GM12878 (cell line): ENCODE results near the gene SKA3. TPM values are rescaled to one million over a fixed set of nuclear protein-coding genes. Genes with fewer than 3 reads are reported as not detected.

Source experiments
- ATAC-seq: fragments of 200-7000 bp; cut with Tn5 transposase; 3 replicates; pipeline ENCODE4 v1.9.1; 2020; ENCODE audit warnings: mild to moderate bottlenecking, moderate library complexity
- BruUV-seq: library from RNA; stranded (reverse); fragments of 400-500 nt; replicated peaks from 2 replicates; lab custom pipeline; 2021; lab: Mats Ljungman, UMichigan
- CTCF ChIA-PET: fragments of 300-600 bp; sonication (Branson Sonifier 250); formaldehyde crosslinking; extraction: SDS; loops from one replicate; lab custom pipeline; 2021; ENCODE audit warnings: inconsistent platforms; lab: Yijun Ruan, JAX
- POLR2A ChIA-PET: fragments of 350-600 bp; formaldehyde crosslinking; extraction: SDS; loops from one replicate; lab custom pipeline; 2021; ENCODE audit warnings: inconsistent platforms; lab: Charles Lee
- RAD21 ChIA-PET: fragments of 300-600 bp; sonication (Branson Sonifier 250); formaldehyde crosslinking; loops from one replicate; lab custom pipeline; 2023; ENCODE audit warnings: antibody characterized with exemption; ENCODE audit not compliant: unreplicated experiment; lab: Charles Lee
- SMC1A ChIA-PET: fragments of 300-600 bp; sonication (Branson Sonifier 250); formaldehyde crosslinking; loops from one replicate; lab custom pipeline; 2023; ENCODE audit not compliant: unreplicated experiment, uncharacterized antibody; lab: Charles Lee
- DNase-seq: peaks from one replicate; pipeline ENCODE4 v3.0.0-alpha.2; 2011; ENCODE audit warnings: low read depth, low spot score
- FAIRE-seq: peaks from 3 replicates; lab custom pipeline; 2011; peaks lifted over from hg19 to GRCh38; lab: Jason Lieb, UNC
- H2AFZ ChIP-seq: 2 replicates; pipeline ENCODE4 v1.6.0; 2011; ENCODE audit warnings: low read depth, low read length, control low read depth; ENCODE audit not compliant: control insufficient read depth
- H3K27ac ChIP-seq: 2 replicates; pipeline ENCODE4 v1.5.1; 2011; ENCODE audit warnings: control low read depth; ENCODE audit not compliant: control insufficient read depth, insufficient read depth
- H3K27me3 ChIP-seq, 2 experiments: replicated peaks in 1 of 2; 2 replicates each; pipeline versions ENCODE4 v1.6.0 to v1.6.1; 2011; ENCODE audit warnings: low read length in 1 of 2; ENCODE audit not compliant: control insufficient read depth in 2 of 2, insufficient read depth in 2 of 2
- H3K36me3 ChIP-seq, 2 experiments: 2 replicates each; pipeline ENCODE4 v1.5.1; 2011; ENCODE audit warnings: low read length in 1 of 2; ENCODE audit not compliant: control insufficient read depth in 2 of 2, insufficient read depth in 2 of 2
- H3K4me1 ChIP-seq: 2 replicates; pipeline ENCODE4 v1.6.1; 2011; ENCODE audit warnings: mild to moderate bottlenecking, low read length, moderate library complexity, mixed read lengths; ENCODE audit not compliant: control insufficient read depth, insufficient read depth
- H3K4me2 ChIP-seq: 2 replicates; pipeline ENCODE4 v1.6.0; 2011; ENCODE audit warnings: control low read depth; ENCODE audit not compliant: control insufficient read depth, insufficient read depth
- H3K4me3 ChIP-seq: fragments of 200-600 bp; sonication (generic); 2 replicates; pipeline ENCODE4 v1.5.1; 2016
- H3K79me2 ChIP-seq: 2 replicates; pipeline ENCODE4 v1.6.0; 2011; ENCODE audit warnings: low read length; ENCODE audit not compliant: control insufficient read depth, insufficient read depth
- H3K9ac ChIP-seq: 2 replicates; pipeline ENCODE4 v1.8.0; 2011; ENCODE audit warnings: low read length, control low read depth, mixed read lengths; ENCODE audit not compliant: control insufficient read depth, insufficient read depth
- H3K9me3 ChIP-seq: replicated peaks from 3 replicates; pipeline ENCODE4 v1.5.1; 2011; ENCODE audit warnings: mild to moderate bottlenecking, low read length; ENCODE audit not compliant: control insufficient read depth, insufficient read depth
- H4K20me1 ChIP-seq: 2 replicates; pipeline ENCODE4 v1.6.0; 2011; ENCODE audit not compliant: control insufficient read depth, insufficient read depth
- ATF7 ChIP-seq: fragments of 450-650 bp; IDR thresholded peaks from 2 replicates; pipeline ENCODE4 v1.6.1; 2016; ENCODE audit warnings: low read depth, mild to moderate bottlenecking
- EGR1 ChIP-seq, 2 experiments: IDR thresholded peaks; 1 replicate in 1 of 2; 2 replicates in 1 of 2; pipeline ENCODE4 v1.6.1; 2011 to 2012; ENCODE audit warnings: low read depth in 2 of 2, low read length in 2 of 2, borderline replicate concordance in 1 of 2, mild to moderate bottlenecking in 1 of 2, moderate library complexity in 1 of 2
- EZH2 ChIP-seq: IDR thresholded peaks from 2 replicates; pipeline ENCODE4 v1.6.1; 2012; ENCODE audit warnings: low read depth, mild to moderate bottlenecking, control low read depth, inconsistent platforms, low read length, borderline replicate concordance; ENCODE audit not compliant: control insufficient read depth
- IKZF1 ChIP-seq: fragments of 450-650 bp; conservative IDR thresholded peaks from 2 replicates; pipeline ENCODE4 v1.6.1; 2017; ENCODE audit warnings: antibody characterized with exemption, mild to moderate bottlenecking
- MEF2B ChIP-seq: fragments of 450-650 bp; IDR thresholded peaks from 2 replicates; pipeline ENCODE4 v1.6.1; 2018; ENCODE audit warnings: mild to moderate bottlenecking, moderate library complexity; ENCODE audit not compliant: partially characterized antibody, poor library complexity, severe bottlenecking
- NFIC ChIP-seq: IDR thresholded peaks from 2 replicates; pipeline ENCODE4 v1.6.1; 2012; ENCODE audit warnings: low read depth, mild to moderate bottlenecking, inconsistent platforms, low read length, moderate library complexity
- NR2C2 ChIP-seq: IDR thresholded peaks from 2 replicates; pipeline ENCODE4 v1.6.1; 2011; ENCODE audit warnings: borderline replicate concordance, low read depth; ENCODE audit not compliant: control insufficient read depth, insufficient read length
- PAX8 ChIP-seq: fragments of 450-650 bp; IDR thresholded peaks from 2 replicates; pipeline ENCODE4 v1.6.1; 2017; ENCODE audit warnings: mild to moderate bottlenecking, moderate library complexity
- ZNF207 ChIP-seq: fragments of 450-650 bp; IDR thresholded peaks from 2 replicates; pipeline ENCODE4 v1.6.1; 2014; ENCODE audit warnings: antibody characterized with exemption, mild to moderate bottlenecking, borderline replicate concordance
- WGBS: methylation state at CpG from one replicate; pipeline ENCODE4 v1.1.6; 2016; ENCODE audit warnings: low lambda C conversion rate; ENCODE audit not compliant: insufficient replicate concordance, insufficient coverage; ENCODE audit errors: missing lambda C conversion rate; 5-methylcytosine and 5-hydroxymethylcytosine counted together
- in situ Hi-C: fragments of 300-500 bp; cut with MboI; formaldehyde crosslinking; loops from 9 replicates; pipeline ENCODE4 v1.14.3; 2018; ENCODE audit warnings: mixed read lengths
- intact Hi-C: fragments of 100-400 bp; cut with micrococcal nuclease; formaldehyde crosslinking; loops from one replicate; pipeline ENCODE4 v1.14.2; 2022; ENCODE audit not compliant: unreplicated experiment
- polyA plus RNA-seq, 11 experiments: library from polyadenylated mRNA; depleted of rRNA in 4 of 11; unstranded in 6 of 11; stranded (reverse) in 5 of 11; fragments of >200 nt; fragmentation: Nextera tagmentation in 4 of 11; fragmentation: Illumina TruSeq in 1 of 11; extraction: Ambion mirVana in 4 of 11; extraction: Trizol in 1 of 11; gene quantifications; 1 replicate in 1 of 11; 2 replicates in 10 of 11; pipeline versions ENCODE4 v1.2.1 to v1.2.3, GENCODE V29; 2011 to 2016; ENCODE audit warnings: inconsistent platforms in 2 of 11, missing spikeins in 2 of 11, low read depth in 1 of 11
- total RNA-seq, 4 experiments: library from RNA; depleted of rRNA in 3 of 4; stranded (reverse); fragments of >200 nt in 3 of 4; fragmentation: Illumina TruSeq in 1 of 4; extraction: Trizol in 1 of 4; gene quantifications; 2 replicates each; pipeline versions ENCODE4 v1.2.1 to v1.2.3, GENCODE V29; 2013 to 2021
- TF ChIP-seq, protein P1 (sequence below): IDR thresholded peaks from 2 replicates; pipeline ENCODE4 v1.6.1; 2012; ENCODE audit warnings: improper control_type of control experiment, low read depth, low read length; ENCODE audit not compliant: insufficient replicate concordance
- TF ChIP-seq, protein P2 (sequence below): fragments of 450-650 bp; IDR thresholded peaks from 2 replicates; pipeline ENCODE4 v1.6.1; 2017; ENCODE audit warnings: borderline replicate concordance

SKA3 gene
- total and polyA plus RNA-seq, 10 of the 15 experiments (the other 5 are each of a cell fraction or from before 2014, with no cell fraction given), result 13.5 to 69.7 (median 26.3) TPM

DNA sequence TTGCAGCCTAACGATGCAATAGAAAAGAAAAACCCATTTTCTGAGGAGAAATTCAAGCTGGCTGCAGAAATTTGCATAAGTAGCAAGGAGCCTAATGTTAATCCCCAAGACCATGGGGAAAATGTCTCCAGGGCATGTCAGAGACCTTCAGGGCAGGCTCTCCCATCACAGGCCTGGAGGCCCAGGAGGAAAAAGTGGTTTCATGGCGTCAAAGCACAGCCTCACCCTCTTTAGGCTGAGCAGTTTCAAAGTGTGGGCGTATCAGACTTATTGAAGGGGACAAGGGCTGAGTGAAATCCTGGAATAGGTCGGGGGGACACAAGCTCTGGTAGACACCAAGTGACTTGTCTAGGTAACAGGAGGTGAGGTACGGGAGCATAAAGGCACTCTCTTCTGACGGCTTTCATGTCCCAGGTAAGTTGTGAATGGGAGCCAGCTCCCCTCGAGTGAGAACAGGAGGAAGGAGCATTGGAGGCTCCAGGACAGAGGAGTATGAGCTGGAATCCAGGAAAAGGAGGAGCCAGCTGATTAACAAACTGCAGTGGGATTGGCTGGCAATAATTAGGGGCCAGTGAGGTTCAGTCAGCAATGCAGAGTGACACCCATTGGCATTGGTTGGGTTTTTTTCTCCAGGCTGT lies 35.9 kb upstream of the SKA3 start (continued):
- no peak for TF ChIP-seq MEF2B
- no peak for TF ChIP-seq NR2C2
- TF ChIP-seq, protein P1, sequence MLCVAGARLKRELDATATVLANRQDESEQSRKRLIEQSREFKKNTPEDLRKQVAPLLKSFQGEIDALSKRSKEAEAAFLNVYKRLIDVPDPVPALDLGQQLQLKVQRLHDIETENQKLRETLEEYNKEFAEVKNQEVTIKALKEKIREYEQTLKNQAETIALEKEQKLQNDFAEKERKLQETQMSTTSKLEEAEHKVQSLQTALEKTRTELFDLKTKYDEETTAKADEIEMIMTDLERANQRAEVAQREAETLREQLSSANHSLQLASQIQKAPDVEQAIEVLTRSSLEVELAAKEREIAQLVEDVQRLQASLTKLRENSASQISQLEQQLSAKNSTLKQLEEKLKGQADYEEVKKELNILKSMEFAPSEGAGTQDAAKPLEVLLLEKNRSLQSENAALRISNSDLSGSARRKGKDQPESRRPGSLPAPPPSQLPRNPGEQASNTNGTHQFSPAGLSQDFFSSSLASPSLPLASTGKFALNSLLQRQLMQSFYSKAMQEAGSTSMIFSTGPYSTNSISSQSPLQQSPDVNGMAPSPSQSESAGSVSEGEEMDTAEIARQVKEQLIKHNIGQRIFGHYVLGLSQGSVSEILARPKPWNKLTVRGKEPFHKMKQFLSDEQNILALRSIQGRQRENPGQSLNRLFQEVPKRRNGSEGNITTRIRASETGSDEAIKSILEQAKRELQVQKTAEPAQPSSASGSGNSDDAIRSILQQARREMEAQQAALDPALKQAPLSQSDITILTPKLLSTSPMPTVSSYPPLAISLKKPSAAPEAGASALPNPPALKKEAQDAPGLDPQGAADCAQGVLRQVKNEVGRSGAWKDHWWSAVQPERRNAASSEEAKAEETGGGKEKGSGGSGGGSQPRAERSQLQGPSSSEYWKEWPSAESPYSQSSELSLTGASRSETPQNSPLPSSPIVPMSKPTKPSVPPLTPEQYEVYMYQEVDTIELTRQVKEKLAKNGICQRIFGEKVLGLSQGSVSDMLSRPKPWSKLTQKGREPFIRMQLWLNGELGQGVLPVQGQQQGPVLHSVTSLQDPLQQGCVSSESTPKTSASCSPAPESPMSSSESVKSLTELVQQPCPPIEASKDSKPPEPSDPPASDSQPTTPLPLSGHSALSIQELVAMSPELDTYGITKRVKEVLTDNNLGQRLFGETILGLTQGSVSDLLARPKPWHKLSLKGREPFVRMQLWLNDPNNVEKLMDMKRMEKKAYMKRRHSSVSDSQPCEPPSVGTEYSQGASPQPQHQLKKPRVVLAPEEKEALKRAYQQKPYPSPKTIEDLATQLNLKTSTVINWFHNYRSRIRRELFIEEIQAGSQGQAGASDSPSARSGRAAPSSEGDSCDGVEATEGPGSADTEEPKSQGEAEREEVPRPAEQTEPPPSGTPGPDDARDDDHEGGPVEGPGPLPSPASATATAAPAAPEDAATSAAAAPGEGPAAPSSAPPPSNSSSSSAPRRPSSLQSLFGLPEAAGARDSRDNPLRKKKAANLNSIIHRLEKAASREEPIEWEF, result no peak
- TF ChIP-seq ATF7, result no peak
- TF ChIP-seq, all 136 proteins: peak for 0

DNA sequence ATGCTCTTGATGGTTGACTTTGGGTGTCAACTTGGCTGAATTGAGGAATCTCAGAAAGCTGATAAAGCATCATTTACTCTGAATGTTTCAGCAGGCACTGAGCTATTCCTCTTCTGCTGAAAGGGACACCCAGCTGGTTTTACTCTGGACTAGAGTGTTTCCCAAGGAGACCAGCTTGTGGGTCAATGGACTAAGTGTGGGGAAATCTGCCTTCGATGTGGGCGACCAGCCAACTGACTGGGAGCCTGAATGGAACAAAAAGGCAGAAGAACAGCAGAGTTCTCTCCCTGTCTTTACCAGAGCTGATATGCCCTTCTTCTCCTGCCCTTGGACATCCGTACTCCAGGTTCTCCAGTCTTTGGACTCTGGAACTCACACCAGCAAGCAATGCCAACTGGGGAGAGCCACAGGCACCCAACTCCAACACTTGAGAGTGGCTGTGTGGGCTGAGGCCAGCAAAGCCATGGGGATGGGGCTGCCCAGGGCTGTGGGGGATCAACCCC lies 32.4 kb upstream of the SKA3 start:
- ATAC-seq (no peak), FAIRE-seq (no peak), DNase-seq (no peak)
- WGBS, result 54% methylated on average over 3 of the region's 3 CpGs
- ChIA-PET POLR2A (no interaction called here), RAD21 (no interaction called here), CTCF (no interaction called here), SMC1A (no interaction called here)
- intact Hi-C loops, result no loop called here
- H2AFZ ChIP-seq, result no peak overlapping the region
- no TSS peak for BruUV-seq
- no peaks in the 10 kb centered on the region; a peak in 1 of 4 replicates for H3K27me3 ChIP-seq
- H3K4me1 ChIP-seq, result no peaks in the 10 kb centered on the region
- no peak overlapping the region for H3K27ac ChIP-seq
- H3K36me3 ChIP-seq, result no peaks in the 10 kb centered on the region
- H3K9me3 ChIP-seq, result peaks cover 4% of the 10 kb centered on the region; the same call in 1 of the 3 replicates
- H3K4me2 ChIP-seq, result no peak overlapping the region
- in situ Hi-C loops, result no loop called here
- H3K9ac ChIP-seq, result no peak overlapping the region
- no peak overlapping the region for H3K4me3 ChIP-seq
- no peaks in the 10 kb centered on the region for H4K20me1 ChIP-seq
- no peaks in the 10 kb centered on the region for H3K79me2 ChIP-seq
- TF ChIP-seq, protein P2, sequence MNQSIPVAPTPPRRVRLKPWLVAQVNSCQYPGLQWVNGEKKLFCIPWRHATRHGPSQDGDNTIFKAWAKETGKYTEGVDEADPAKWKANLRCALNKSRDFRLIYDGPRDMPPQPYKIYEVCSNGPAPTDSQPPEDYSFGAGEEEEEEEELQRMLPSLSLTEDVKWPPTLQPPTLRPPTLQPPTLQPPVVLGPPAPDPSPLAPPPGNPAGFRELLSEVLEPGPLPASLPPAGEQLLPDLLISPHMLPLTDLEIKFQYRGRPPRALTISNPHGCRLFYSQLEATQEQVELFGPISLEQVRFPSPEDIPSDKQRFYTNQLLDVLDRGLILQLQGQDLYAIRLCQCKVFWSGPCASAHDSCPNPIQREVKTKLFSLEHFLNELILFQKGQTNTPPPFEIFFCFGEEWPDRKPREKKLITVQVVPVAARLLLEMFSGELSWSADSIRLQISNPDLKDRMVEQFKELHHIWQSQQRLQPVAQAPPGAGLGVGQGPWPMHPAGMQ, result no peak
- no peak for TF ChIP-seq NFIC
- TF ChIP-seq EGR1 (IDR thresholded peaks at IDR 0.05; ENCODE audit: borderline replicate concordance in 1 of 2, low read depth in 2 of 2, low read length in 2 of 2), result no peak
- no peak for TF ChIP-seq PAX8
- TF ChIP-seq ATF7, result no peak
- TF ChIP-seq ZNF207, result no peak
- no peak for TF ChIP-seq EZH2
- no peak for TF ChIP-seq IKZF1
